Measurements from ENCODE around the gene PACSIN1.

Gene PACSIN1

DNA sequence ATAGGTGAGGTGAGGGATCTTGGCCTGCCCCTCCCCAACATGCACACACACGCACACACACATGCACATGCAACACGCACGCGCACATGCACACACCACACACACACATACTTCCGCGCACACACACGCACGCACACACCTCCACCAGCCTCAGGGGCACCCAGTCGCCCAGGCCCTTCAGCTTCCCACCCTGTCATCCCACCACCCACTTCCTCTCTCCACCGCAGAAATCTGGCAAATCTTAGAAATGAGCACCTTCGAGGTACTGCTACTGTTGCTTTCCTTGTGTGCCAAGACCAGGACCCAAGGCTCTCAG is 89.1 kb downstream of the PACSIN1 start:
- ATAC-seq (ENCODE audit: low read depth) (no peak), DNase-seq (ENCODE audit: low spot score) (no peak)
- peak overlapping the region; percentile 26 for H3K27ac ChIP-seq (ENCODE audit: poor library complexity, severe bottlenecking)
- H3K9me3 ChIP-seq (ENCODE audit: severe bottlenecking), result peaks cover 5% of the 10 kb centered on the region
- TF ChIP-seq, protein P1, sequence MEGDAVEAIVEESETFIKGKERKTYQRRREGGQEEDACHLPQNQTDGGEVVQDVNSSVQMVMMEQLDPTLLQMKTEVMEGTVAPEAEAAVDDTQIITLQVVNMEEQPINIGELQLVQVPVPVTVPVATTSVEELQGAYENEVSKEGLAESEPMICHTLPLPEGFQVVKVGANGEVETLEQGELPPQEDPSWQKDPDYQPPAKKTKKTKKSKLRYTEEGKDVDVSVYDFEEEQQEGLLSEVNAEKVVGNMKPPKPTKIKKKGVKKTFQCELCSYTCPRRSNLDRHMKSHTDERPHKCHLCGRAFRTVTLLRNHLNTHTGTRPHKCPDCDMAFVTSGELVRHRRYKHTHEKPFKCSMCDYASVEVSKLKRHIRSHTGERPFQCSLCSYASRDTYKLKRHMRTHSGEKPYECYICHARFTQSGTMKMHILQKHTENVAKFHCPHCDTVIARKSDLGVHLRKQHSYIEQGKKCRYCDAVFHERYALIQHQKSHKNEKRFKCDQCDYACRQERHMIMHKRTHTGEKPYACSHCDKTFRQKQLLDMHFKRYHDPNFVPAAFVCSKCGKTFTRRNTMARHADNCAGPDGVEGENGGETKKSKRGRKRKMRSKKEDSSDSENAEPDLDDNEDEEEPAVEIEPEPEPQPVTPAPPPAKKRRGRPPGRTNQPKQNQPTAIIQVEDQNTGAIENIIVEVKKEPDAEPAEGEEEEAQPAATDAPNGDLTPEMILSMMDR (IDR thresholded peaks at IDR 0.05; ENCODE audit: poor library complexity, severe bottlenecking), result no peak
- peaks cover 14% of the 10 kb centered on the region for H3K4me1 ChIP-seq (ENCODE audit: insufficient read depth, poor library complexity, severe bottlenecking)
- H3K4me3 ChIP-seq (ENCODE audit: severe bottlenecking), result no peak overlapping the region
- H3K36me3 ChIP-seq (ENCODE audit: low read depth), result no peaks in the 10 kb centered on the region
- no peaks in the 10 kb centered on the region for H3K27me3 ChIP-seq (ENCODE audit: insufficient read depth, poor library complexity, severe bottlenecking)

DNA sequence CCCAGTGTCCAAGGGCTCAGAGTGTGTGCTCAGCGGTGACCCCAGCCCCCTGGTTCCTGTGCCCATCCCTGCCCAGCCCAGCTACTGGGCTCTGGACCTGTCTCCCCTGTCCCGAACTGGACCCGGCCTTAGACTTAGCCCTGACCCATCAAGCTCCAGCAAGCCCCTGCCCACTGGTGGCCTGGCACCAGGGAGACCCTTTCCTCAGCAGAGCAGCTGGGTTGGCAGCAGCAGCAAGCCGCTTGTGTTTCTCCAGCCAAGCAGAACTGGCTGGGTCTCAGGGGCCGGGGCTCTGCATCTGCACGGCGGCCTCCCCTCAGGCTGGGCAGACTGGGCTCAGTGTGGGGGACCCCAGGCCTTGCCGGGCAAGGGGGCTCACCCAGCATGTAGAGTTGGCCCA is 89.5 kb downstream of the PACSIN1 start:
- no peak for ATAC-seq (ENCODE audit: low read depth)

DNA sequence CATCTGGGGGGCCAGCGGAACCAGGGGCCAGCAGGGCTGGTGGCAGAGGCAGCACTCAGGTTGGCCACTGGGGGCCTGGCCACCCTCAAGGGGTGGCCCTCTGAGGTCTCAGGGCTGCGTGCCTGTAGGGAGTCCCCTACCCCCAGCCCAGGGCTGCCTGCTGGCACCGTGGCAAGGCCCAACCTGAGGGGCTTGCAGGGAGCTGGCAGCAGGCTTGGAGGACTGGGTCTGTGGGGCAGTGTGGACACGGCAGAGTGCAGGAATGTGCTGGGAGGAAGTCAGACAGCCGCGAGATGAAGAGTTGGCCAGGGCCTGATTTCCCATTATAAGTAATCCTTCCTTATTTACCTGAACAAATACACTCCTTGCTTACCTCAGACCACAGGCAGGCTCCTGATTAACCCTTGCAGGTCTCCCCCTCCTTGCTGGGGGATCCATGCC is 90.2 kb downstream of the PACSIN1 start, which contains the start of gene SPDEF:
Gene SPDEF (minus strand): TSS at position 299 of the 441 bp plus-strand sequence. CDS start 11,874 bp downstream, outside the sequence.
- Histone ChIP-seq H3K36me3 (ENCODE audit: low read depth) (no peaks in the 10 kb centered on the region), H3K27me3 (ENCODE audit: insufficient read depth, poor library complexity, severe bottlenecking) (no peaks in the 10 kb centered on the region), H3K27ac (ENCODE audit: poor library complexity, severe bottlenecking) (peak within 1 kb of the TSS; percentile 26), H3K9me3 (ENCODE audit: severe bottlenecking) (peaks cover 5% of the 10 kb centered on the region), H3K4me1 (ENCODE audit: insufficient read depth, poor library complexity, severe bottlenecking) (peaks cover 14% of the 10 kb centered on the region), H3K4me3 (ENCODE audit: severe bottlenecking) (peak within 1 kb of the TSS; percentile 4)
- ATAC-seq (ENCODE audit: low read depth), result peak; percentile 69
- DNase-seq (ENCODE audit: low spot score), result no peak
- TF ChIP-seq, protein P1 (IDR thresholded peaks at IDR 0.05; ENCODE audit: poor library complexity, severe bottlenecking), result no peak

More for the DNA sequence above, 89.5 kb downstream of the PACSIN1 start:
- Histone ChIP-seq H3K27me3 (ENCODE audit: insufficient read depth, poor library complexity, severe bottlenecking) (no peaks in the 10 kb centered on the region), H3K4me3 (ENCODE audit: severe bottlenecking) (peak overlapping the region; percentile 4), H3K36me3 (ENCODE audit: low read depth) (no peaks in the 10 kb centered on the region), H3K4me1 (ENCODE audit: insufficient read depth, poor library complexity, severe bottlenecking) (peaks cover 14% of the 10 kb centered on the region), H3K27ac (ENCODE audit: poor library complexity, severe bottlenecking) (peak overlapping the region; percentile 26), H3K9me3 (ENCODE audit: severe bottlenecking) (peaks cover 5% of the 10 kb centered on the region)
- DNase-seq (ENCODE audit: low spot score), result no peak
- TF ChIP-seq, protein P1 (IDR thresholded peaks at IDR 0.05; ENCODE audit: poor library complexity, severe bottlenecking), result no peak

- H3K4me1 ChIP-seq (ENCODE audit: insufficient read depth, poor library complexity, severe bottlenecking), result peaks cover 14% of the 10 kb centered on the region
- no peaks in the 10 kb centered on the region for H3K27me3 ChIP-seq (ENCODE audit: insufficient read depth, poor library complexity, severe bottlenecking)
- TF ChIP-seq, protein P1 (IDR thresholded peaks at IDR 0.05; ENCODE audit: poor library complexity, severe bottlenecking), result no peak
- peaks cover 5% of the 10 kb centered on the region for H3K9me3 ChIP-seq (ENCODE audit: severe bottlenecking)
- DNase-seq (ENCODE audit: low spot score) (no peak), ATAC-seq (ENCODE audit: low read depth) (no peak)
- no peak overlapping the region for H3K4me3 ChIP-seq (ENCODE audit: severe bottlenecking)
- peak overlapping the region; percentile 26 for H3K27ac ChIP-seq (ENCODE audit: poor library complexity, severe bottlenecking)
- no peaks in the 10 kb centered on the region for H3K36me3 ChIP-seq (ENCODE audit: low read depth)
These were observed 90.6 kb downstream of the PACSIN1 start for GRCh38 chr6:34556493-34556892.

DNA sequence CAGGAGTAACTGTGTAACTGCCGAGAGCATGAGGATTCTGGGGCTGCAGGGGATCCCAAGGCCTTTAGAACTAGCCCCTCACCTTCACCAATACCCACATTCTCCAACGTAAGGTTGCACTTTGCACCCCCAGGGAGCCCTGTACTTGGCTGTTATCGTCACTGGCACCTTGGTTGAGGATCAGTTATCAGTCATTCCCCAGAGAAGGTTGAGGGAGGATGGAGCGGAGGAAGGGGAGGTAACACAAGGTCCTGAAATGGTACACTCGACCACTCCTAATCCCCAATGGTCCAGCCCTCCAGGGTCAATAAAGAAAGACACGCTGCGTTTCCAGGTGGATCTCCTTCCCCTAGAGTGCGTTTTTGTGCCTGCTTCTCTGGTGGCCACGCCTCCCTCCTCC is 91.4 kb downstream of the PACSIN1 start:
- H3K27me3 ChIP-seq (ENCODE audit: insufficient read depth, poor library complexity, severe bottlenecking), result no peaks in the 10 kb centered on the region
- peaks cover 14% of the 10 kb centered on the region for H3K4me1 ChIP-seq (ENCODE audit: insufficient read depth, poor library complexity, severe bottlenecking)
- no peaks in the 10 kb centered on the region for H3K36me3 ChIP-seq (ENCODE audit: low read depth)
- DNase-seq (ENCODE audit: low spot score) (no peak), ATAC-seq (ENCODE audit: low read depth) (no peak)
- no peak overlapping the region for H3K27ac ChIP-seq (ENCODE audit: poor library complexity, severe bottlenecking)
- TF ChIP-seq, protein P1 (IDR thresholded peaks at IDR 0.05; ENCODE audit: poor library complexity, severe bottlenecking), result no peak
- H3K4me3 ChIP-seq (ENCODE audit: severe bottlenecking), result no peak overlapping the region
- H3K9me3 ChIP-seq (ENCODE audit: severe bottlenecking), result peaks cover 5% of the 10 kb centered on the region

Data from RWPE2 (cell line).